22Rv1 (cell line): ENCODE data around the gene BRAF.

Experiments
- H3K27ac ChIP-seq: fragments of 450-650 bp; 2 replicates; pipeline ENCODE4 v1.5.1; 2017
- CTCF ChIP-seq: fragments of 450-650 bp; IDR thresholded peaks from 2 replicates; pipeline ENCODE4 v1.5.1; 2017; ENCODE audit warnings: mild to moderate bottlenecking
- ZFX ChIP-seq: fragments of 450-650 bp; IDR thresholded peaks from 2 replicates; pipeline ENCODE4 v1.6.1; 2017; ENCODE audit warnings: antibody characterized with exemption, borderline replicate concordance

The BRAF gene

GRCh38 chr7:140914083-140914482 lies 10.6 kb downstream of the BRAF start:
- peak overlapping the region; percentile 46 for H3K27ac ChIP-seq

GRCh38 chr7:140913596-140913928 lies 11.2 kb downstream of the BRAF start:
- H3K27ac ChIP-seq, result peak overlapping the region; percentile 46

More at GRCh38 chr7:140914083-140914482, 10.6 kb downstream of the BRAF start:
- no peak for TF ChIP-seq CTCF
- TF ChIP-seq ZFX, result no peak

- no peak overlapping the region for H3K27ac ChIP-seq
- no peak for TF ChIP-seq ZFX
- TF ChIP-seq CTCF, result no peak
These were observed 13.0 kb downstream of the BRAF start for GRCh38 chr7:140911746-140912145.

GRCh38 chr7:140909476-140910161 lies 15.1 kb downstream of the BRAF start:
- TF ChIP-seq CTCF (no peak), ZFX (no peak)
- no peak overlapping the region for H3K27ac ChIP-seq

DNA sequence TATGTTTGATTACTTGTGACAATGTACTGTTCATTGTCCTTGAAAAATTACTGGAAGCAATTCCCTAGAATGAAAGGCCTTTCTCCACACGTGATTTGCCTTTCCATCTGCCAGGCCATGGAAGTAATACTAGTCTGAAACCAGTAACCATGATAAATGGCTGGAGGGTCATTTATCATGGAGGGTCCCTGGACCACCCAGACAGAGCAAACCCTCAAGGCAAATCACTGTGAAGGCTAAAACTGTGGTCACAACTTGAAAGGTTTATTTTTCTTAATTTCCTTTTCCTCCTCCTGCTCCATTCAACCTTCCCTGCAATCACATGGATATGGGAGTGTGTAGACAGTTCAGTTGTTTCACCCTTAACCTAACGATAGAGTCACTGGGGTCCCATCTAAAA lies 16.4 kb downstream of the BRAF start:
- H3K27ac ChIP-seq, result no peak overlapping the region
- no peak for TF ChIP-seq CTCF
- no peak for TF ChIP-seq ZFX

GRCh38 chr7:140903741-140904480 lies 20.8 kb downstream of the BRAF start:
- H3K27ac ChIP-seq, result no peak overlapping the region
- no peak for TF ChIP-seq ZFX
- no peak for TF ChIP-seq CTCF

- H3K27ac ChIP-seq, result no peak overlapping the region
- TF ChIP-seq CTCF (no peak), ZFX (no peak)
These were observed 22.3 kb downstream of the BRAF start for GRCh38 chr7:140902303-140902953.
